ENCODE results near the gene SMIM35. TPM values are rescaled to one million over a fixed set of nuclear protein-coding genes. Genes with fewer than 3 reads are reported as not detected.

The SMIM35 gene
- total RNA-seq, 1 experiment from 2014 or later = not detected

DNA sequence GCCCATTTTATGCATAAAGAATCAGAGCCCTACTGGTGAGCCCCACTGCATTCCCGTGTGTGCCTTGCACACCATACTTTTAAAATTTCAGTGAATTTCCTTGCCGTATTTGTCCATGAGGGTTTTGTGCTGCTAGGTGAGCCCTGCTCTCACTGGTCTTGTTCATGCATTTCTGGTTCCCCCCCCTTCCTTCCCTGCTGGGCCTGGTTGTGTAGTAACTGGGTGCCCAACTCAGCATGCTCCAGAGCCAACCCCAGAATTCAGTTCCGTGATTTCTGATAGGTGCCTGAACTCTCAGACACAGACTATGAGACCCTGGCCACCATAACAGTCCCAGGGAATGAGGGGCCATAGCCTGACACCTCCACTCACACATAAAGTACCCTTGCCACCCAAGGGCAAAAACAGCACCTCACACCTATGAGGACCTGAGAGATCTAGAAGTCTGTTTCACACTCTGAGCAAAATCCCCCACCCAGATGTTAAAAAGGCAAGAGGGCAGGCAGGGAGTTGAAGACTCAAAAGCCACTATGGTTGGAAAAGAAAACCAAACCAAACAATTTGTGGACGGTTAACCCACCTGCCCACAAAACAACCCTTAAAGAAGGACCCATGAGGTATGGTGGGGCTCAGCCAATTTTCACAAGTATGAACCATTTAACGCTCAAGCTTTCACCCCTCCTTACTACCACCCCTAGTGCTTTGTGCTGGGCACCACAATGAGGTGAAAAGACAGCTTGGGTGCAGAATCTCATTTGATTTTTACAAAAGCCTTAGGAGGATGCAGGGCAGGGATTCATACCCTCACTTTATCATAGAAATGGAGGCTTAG is 117.4 kb downstream of the SMIM35 start:
- H3K14ac ChIP-seq (ENCODE audit: insufficient read depth, low read length) = no peak overlapping the region
- H3K56ac ChIP-seq (ENCODE audit: insufficient read length, low read depth, low read length) = no peak overlapping the region
- no peak overlapping the region for H3T11ph ChIP-seq (ENCODE audit: low read length)
- H3K4ac ChIP-seq (ENCODE audit: low read depth, low read length) = no peak overlapping the region
- no peaks in the 10 kb centered on the region for H3K36me3 Mint-ChIP-seq (ENCODE audit: insufficient read depth in 1 of 3, low read depth in 3 of 3)
- peaks cover 7% of the 10 kb centered on the region for H3K27me3 Mint-ChIP-seq (ENCODE audit: low read depth)
- no peak overlapping the region for H2BK5ac ChIP-seq (ENCODE audit: insufficient read length, low read length)
- TF ChIP-seq, protein P1, sequence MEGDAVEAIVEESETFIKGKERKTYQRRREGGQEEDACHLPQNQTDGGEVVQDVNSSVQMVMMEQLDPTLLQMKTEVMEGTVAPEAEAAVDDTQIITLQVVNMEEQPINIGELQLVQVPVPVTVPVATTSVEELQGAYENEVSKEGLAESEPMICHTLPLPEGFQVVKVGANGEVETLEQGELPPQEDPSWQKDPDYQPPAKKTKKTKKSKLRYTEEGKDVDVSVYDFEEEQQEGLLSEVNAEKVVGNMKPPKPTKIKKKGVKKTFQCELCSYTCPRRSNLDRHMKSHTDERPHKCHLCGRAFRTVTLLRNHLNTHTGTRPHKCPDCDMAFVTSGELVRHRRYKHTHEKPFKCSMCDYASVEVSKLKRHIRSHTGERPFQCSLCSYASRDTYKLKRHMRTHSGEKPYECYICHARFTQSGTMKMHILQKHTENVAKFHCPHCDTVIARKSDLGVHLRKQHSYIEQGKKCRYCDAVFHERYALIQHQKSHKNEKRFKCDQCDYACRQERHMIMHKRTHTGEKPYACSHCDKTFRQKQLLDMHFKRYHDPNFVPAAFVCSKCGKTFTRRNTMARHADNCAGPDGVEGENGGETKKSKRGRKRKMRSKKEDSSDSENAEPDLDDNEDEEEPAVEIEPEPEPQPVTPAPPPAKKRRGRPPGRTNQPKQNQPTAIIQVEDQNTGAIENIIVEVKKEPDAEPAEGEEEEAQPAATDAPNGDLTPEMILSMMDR (conservative IDR thresholded peaks at IDR 0.05) = no peak
- H3K9me3 Mint-ChIP-seq = no peaks in the 10 kb centered on the region
- H2AFZ ChIP-seq (ENCODE audit: low read length) = no peak overlapping the region
- WGBS (ENCODE audit: extremely low coverage, insufficient read length, low lambda C conversion rate) = no CpG with 5 or more reads among the region's 5 CpGs
- no peak overlapping the region for H3K27ac Mint-ChIP-seq
- no peak overlapping the region for H2BK20ac ChIP-seq (ENCODE audit: low read depth, low read length, poor library complexity, severe bottlenecking)
- H2BK120ac ChIP-seq (ENCODE audit: low read depth, low read length, poor library complexity, severe bottlenecking) = no peak overlapping the region
- no peak overlapping the region for H4K5ac ChIP-seq (ENCODE audit: insufficient read length, low read depth, low read length)
- no peaks in the 10 kb centered on the region for H3K9me3 ChIP-seq (ENCODE audit: control insufficient read depth, low read depth, low read length)
- no peak overlapping the region for H4K91ac ChIP-seq (ENCODE audit: insufficient read length, low read depth, low read length)
- H2BK15ac ChIP-seq (ENCODE audit: low read depth, low read length) = no peak overlapping the region
- H3K27me3 ChIP-seq (ENCODE audit: insufficient read depth, low read length) = no peaks in the 10 kb centered on the region; the same call in 1 of the 2 replicates
- H2BK12ac ChIP-seq (ENCODE audit: insufficient read length, low read depth, low read length) = no peak overlapping the region
- H2AK5ac ChIP-seq (ENCODE audit: insufficient read length, low read length) = no peak overlapping the region
- no peak overlapping the region for H3K9ac ChIP-seq (ENCODE audit: extremely low read depth, insufficient read length, low read length)
- no peaks in the 10 kb centered on the region for H3K4me1 ChIP-seq (ENCODE audit: insufficient read depth, low read length)
- H4K8ac ChIP-seq (replicated peaks; ENCODE audit: insufficient read length, low read depth, low read length) = no peak overlapping the region
- no peak for DNase-seq
- H3K23me2 ChIP-seq (ENCODE audit: insufficient read length, low read depth, low read length, poor library complexity, severe bottlenecking) = no peaks in the 10 kb centered on the region
- no peaks in the 10 kb centered on the region for H3K79me2 ChIP-seq (ENCODE audit: insufficient read depth, low read length)
- no peak overlapping the region for H3K4me3 Mint-ChIP-seq
- H3K23ac ChIP-seq (ENCODE audit: insufficient read length, low read depth, low read length) = no peak overlapping the region
- H3K79me1 ChIP-seq (ENCODE audit: insufficient read depth, low read depth, low read length, poor library complexity, severe bottlenecking) = no peaks in the 10 kb centered on the region
- H3K4me2 ChIP-seq (ENCODE audit: insufficient read depth, insufficient read length, low read length) = no peak overlapping the region
- no peaks in the 10 kb centered on the region for H4K20me1 ChIP-seq (ENCODE audit: control insufficient read depth, insufficient read depth, insufficient read length)
- H3K4me1 Mint-ChIP-seq = no peaks in the 10 kb centered on the region
- H3K18ac ChIP-seq (ENCODE audit: insufficient read length, low read depth, low read length) = no peak overlapping the region
- H3K27ac ChIP-seq (ENCODE audit: insufficient read length, low read depth, low read length) = no peak overlapping the region

Data from H9 (cell line).